ENCODE results near the gene ACSL1.

The ACSL1 gene

DNA sequence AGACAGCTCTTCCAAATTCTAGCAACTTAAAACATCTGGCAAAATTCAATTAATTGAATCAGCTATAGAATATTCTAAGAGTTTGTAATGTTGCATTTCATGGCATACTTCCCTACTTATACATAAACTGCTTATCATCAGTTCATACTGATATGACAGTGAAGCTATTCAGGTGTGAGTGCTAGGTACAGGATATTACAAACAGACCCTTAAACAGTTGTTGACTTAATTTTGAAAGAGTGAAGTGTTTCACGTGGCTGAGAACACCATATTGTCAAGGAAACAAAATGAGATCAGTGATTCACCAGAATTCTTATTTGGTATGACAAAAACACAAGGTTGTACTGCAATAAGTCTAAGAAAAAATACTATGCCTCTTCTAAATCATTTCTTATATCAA lies 119.3 kb downstream of the ACSL1 start:
- DNase-seq: no peak

- DNase-seq: no peak
Observed at GRCh38 chr4:184705692-184706091, 120.1 kb downstream of the ACSL1 start.

All from stimulated activated CD4-positive, alpha-beta T cell treated with anti-CD3 and anti-CD28 coated beads, Interleukin-2, amount 100 ng/mL, for 48 hours (primary cell).